Activated CD8-positive, alpha-beta memory T cell treated with anti-CD3 and anti-CD28 coated beads, Interleukin-2, amount 50 U/mL, for 4 hours (primary cell): Measurements from ENCODE around the gene SH2B2.
"Not testable (repeated sequence)": the region's sequence is repeated elsewhere in the genome, so short reads cannot be mapped to it uniquely, and the experiment has no call there.

Experiments used
- DNase-seq: peaks from one replicate; pipeline ENCODE4 v3.0.0-alpha.2; 2020

The SH2B2 gene

GRCh38 chr7:102287111-102287980 is 678 bp downstream of the SH2B2 start:
- no peak for DNase-seq

GRCh38 chr7:102287981-102288278 is 1.3 kb downstream of the SH2B2 start:
- DNase-seq, result no peak

GRCh38 chr7:102288285-102288930 is 1.7 kb downstream of the SH2B2 start:
- DNase-seq, result no peak

GRCh38 chr7:102289057-102289456 is 2.4 kb downstream of the SH2B2 start:
- DNase-seq, result no peak

- peak; percentile 40 for DNase-seq
These were observed 4.6 kb downstream of the SH2B2 start for GRCh38 chr7:102291056-102291915.

GRCh38 chr7:102291916-102292267 is 5.2 kb downstream of the SH2B2 start:
- DNase-seq, result no peak

- no peak for DNase-seq
These were observed 6.4 kb downstream of the SH2B2 start for GRCh38 chr7:102292813-102293798.

- DNase-seq, result no peak
These were observed 7.9 kb downstream of the SH2B2 start for GRCh38 chr7:102294589-102294988.

GRCh38 chr7:102295346-102296178 is 8.9 kb downstream of the SH2B2 start:
- DNase-seq, result no peak

- DNase-seq, result no peak
These were observed 9.4 kb downstream of the SH2B2 start for GRCh38 chr7:102296179-102296438.

GRCh38 chr7:102296514-102296913 is 9.8 kb downstream of the SH2B2 start:
- DNase-seq, result no peak

- DNase-seq, result no peak
These were observed 11.0 kb downstream of the SH2B2 start for GRCh38 chr7:102297487-102298218.

GRCh38 chr7:102300643-102301221 is 14.1 kb downstream of the SH2B2 start:
- DNase-seq, result no peak

- DNase-seq, result not testable (repeated sequence)
These were observed 14.7 kb downstream of the SH2B2 start for GRCh38 chr7:102301367-102301766.

GRCh38 chr7:102302025-102302424 is 15.4 kb downstream of the SH2B2 start:
- DNase-seq, result no peak

- DNase-seq, result no peak
These were observed 17.2 kb downstream of the SH2B2 start for GRCh38 chr7:102303669-102304422.

GRCh38 chr7:102304668-102305067 is 18.0 kb downstream of the SH2B2 start:
- no peak for DNase-seq

- DNase-seq, result no peak
These were observed 19.0 kb downstream of the SH2B2 start for GRCh38 chr7:102305414-102306268.
